GM12878 (cell line): Measurements from ENCODE around the gene POLR3G. TPM values are rescaled to one million over a fixed set of nuclear protein-coding genes. Genes with fewer than 3 reads are reported as not detected.

ENCODE experiments used
- ATAC-seq: fragments of 200-7000 bp; cut with Tn5 transposase; 3 replicates; pipeline ENCODE4 v1.9.1; 2020; ENCODE audit warnings: mild to moderate bottlenecking, moderate library complexity
- BruUV-seq: library from RNA; stranded (reverse); fragments of 400-500 nt; replicated peaks from 2 replicates; lab custom pipeline; 2021; lab: Mats Ljungman, UMichigan
- CTCF ChIA-PET: fragments of 300-600 bp; sonication (Branson Sonifier 250); formaldehyde crosslinking; extraction: SDS; loops from one replicate; lab custom pipeline; 2021; ENCODE audit warnings: inconsistent platforms; lab: Yijun Ruan, JAX
- POLR2A ChIA-PET: fragments of 350-600 bp; formaldehyde crosslinking; extraction: SDS; loops from one replicate; lab custom pipeline; 2021; ENCODE audit warnings: inconsistent platforms; lab: Charles Lee
- RAD21 ChIA-PET: fragments of 300-600 bp; sonication (Branson Sonifier 250); formaldehyde crosslinking; loops from one replicate; lab custom pipeline; 2023; ENCODE audit warnings: antibody characterized with exemption; ENCODE audit not compliant: unreplicated experiment; lab: Charles Lee
- SMC1A ChIA-PET: fragments of 300-600 bp; sonication (Branson Sonifier 250); formaldehyde crosslinking; loops from one replicate; lab custom pipeline; 2023; ENCODE audit not compliant: unreplicated experiment, uncharacterized antibody; lab: Charles Lee
- DNase-seq: peaks from one replicate; pipeline ENCODE4 v3.0.0-alpha.2; 2011; ENCODE audit warnings: low read depth, low spot score
- FAIRE-seq: peaks from 3 replicates; lab custom pipeline; 2011; peaks lifted over from hg19 to GRCh38; lab: Jason Lieb, UNC
- H2AFZ ChIP-seq: 2 replicates; pipeline ENCODE4 v1.6.0; 2011; ENCODE audit warnings: low read depth, low read length, control low read depth; ENCODE audit not compliant: control insufficient read depth
- H3K27ac ChIP-seq: 2 replicates; pipeline ENCODE4 v1.5.1; 2011; ENCODE audit warnings: control low read depth; ENCODE audit not compliant: control insufficient read depth, insufficient read depth
- H3K27me3 ChIP-seq, 2 experiments: replicated peaks in 1 of 2; 2 replicates each; pipeline versions ENCODE4 v1.6.0 to v1.6.1; 2011; ENCODE audit warnings: low read length in 1 of 2; ENCODE audit not compliant: control insufficient read depth in 2 of 2, insufficient read depth in 2 of 2
- H3K36me3 ChIP-seq, 2 experiments: 2 replicates each; pipeline ENCODE4 v1.5.1; 2011; ENCODE audit warnings: low read length in 1 of 2; ENCODE audit not compliant: control insufficient read depth in 2 of 2, insufficient read depth in 2 of 2
- H3K4me1 ChIP-seq: 2 replicates; pipeline ENCODE4 v1.6.1; 2011; ENCODE audit warnings: mild to moderate bottlenecking, low read length, moderate library complexity, mixed read lengths; ENCODE audit not compliant: control insufficient read depth, insufficient read depth
- H3K4me2 ChIP-seq: 2 replicates; pipeline ENCODE4 v1.6.0; 2011; ENCODE audit warnings: control low read depth; ENCODE audit not compliant: control insufficient read depth, insufficient read depth
- H3K4me3 ChIP-seq: fragments of 200-600 bp; sonication (generic); 2 replicates; pipeline ENCODE4 v1.5.1; 2016
- H3K79me2 ChIP-seq: 2 replicates; pipeline ENCODE4 v1.6.0; 2011; ENCODE audit warnings: low read length; ENCODE audit not compliant: control insufficient read depth, insufficient read depth
- H3K9ac ChIP-seq: 2 replicates; pipeline ENCODE4 v1.8.0; 2011; ENCODE audit warnings: low read length, control low read depth, mixed read lengths; ENCODE audit not compliant: control insufficient read depth, insufficient read depth
- H3K9me3 ChIP-seq: replicated peaks from 3 replicates; pipeline ENCODE4 v1.5.1; 2011; ENCODE audit warnings: mild to moderate bottlenecking, low read length; ENCODE audit not compliant: control insufficient read depth, insufficient read depth
- H4K20me1 ChIP-seq: 2 replicates; pipeline ENCODE4 v1.6.0; 2011; ENCODE audit not compliant: control insufficient read depth, insufficient read depth
- BMI1 ChIP-seq: fragments of 450-650 bp; IDR thresholded peaks from 2 replicates; pipeline ENCODE4 v1.6.1; 2016; ENCODE audit warnings: mild to moderate bottlenecking, moderate library complexity, borderline replicate concordance
- CHD2 ChIP-seq: IDR thresholded peaks from 2 replicates; pipeline ENCODE4 v1.6.1; 2011; ENCODE audit warnings: low read depth, low read length, improper control_type of control experiment, borderline replicate concordance
- EGR1 ChIP-seq, 2 experiments: IDR thresholded peaks; 1 replicate in 1 of 2; 2 replicates in 1 of 2; pipeline ENCODE4 v1.6.1; 2011 to 2012; ENCODE audit warnings: low read depth in 2 of 2, low read length in 2 of 2, borderline replicate concordance in 1 of 2, mild to moderate bottlenecking in 1 of 2, moderate library complexity in 1 of 2
- FOXM1 ChIP-seq: IDR thresholded peaks from 2 replicates; pipeline ENCODE4 v1.6.1; 2012; ENCODE audit warnings: low read depth, mild to moderate bottlenecking, inconsistent platforms, low read length, moderate library complexity
- HDGF ChIP-seq: fragments of 450-650 bp; IDR thresholded peaks from 2 replicates; pipeline ENCODE4 v1.6.1; 2016; ENCODE audit warnings: antibody characterized with exemption
- IRF5 ChIP-seq: fragments of 450-650 bp; IDR thresholded peaks from 2 replicates; pipeline ENCODE4 v1.6.1; 2017; ENCODE audit warnings: borderline replicate concordance
- LARP7 ChIP-seq: fragments of 450-650 bp; IDR thresholded peaks from 2 replicates; pipeline ENCODE4 v1.6.1; 2017; ENCODE audit warnings: mild to moderate bottlenecking
- MAX ChIP-seq: IDR thresholded peaks from 2 replicates; pipeline ENCODE4 v1.6.1; 2012; ENCODE audit warnings: low read depth, low read length, improper control_type of control experiment
- MXI1 ChIP-seq: fragments of 150-350 bp; IDR thresholded peaks from 2 replicates; pipeline ENCODE4 v1.6.1; 2011; ENCODE audit warnings: low read depth, mild to moderate bottlenecking, inconsistent platforms, low read length, improper control_type of control experiment
- RUNX3 ChIP-seq: IDR thresholded peaks from 2 replicates; pipeline ENCODE4 v1.6.1; 2012; ENCODE audit warnings: low read length, inconsistent platforms
- SMC3 ChIP-seq: IDR thresholded peaks from 2 replicates; pipeline ENCODE4 v1.6.1; 2011; ENCODE audit warnings: low read length, improper control_type of control experiment, borderline replicate concordance
- TAF1 ChIP-seq: IDR thresholded peaks from 2 replicates; pipeline ENCODE4 v1.6.1; 2011; ENCODE audit warnings: mild to moderate bottlenecking, low read depth, low read length, borderline replicate concordance
- USF1 ChIP-seq: IDR thresholded peaks from 2 replicates; pipeline ENCODE4 v1.6.1; 2011; ENCODE audit warnings: borderline replicate concordance, low read depth, mild to moderate bottlenecking, moderate library complexity, mixed read lengths, low read length; ENCODE audit not compliant: insufficient read depth; ENCODE audit errors: extremely low read length
- YY1 ChIP-seq: IDR thresholded peaks from 2 replicates; pipeline ENCODE4 v1.6.1; 2011; ENCODE audit warnings: low read depth, mild to moderate bottlenecking, low read length
- ZNF384 ChIP-seq: IDR thresholded peaks from 2 replicates; pipeline ENCODE4 v1.6.1; 2012; ENCODE audit warnings: low read depth, mild to moderate bottlenecking, low read length, improper control_type of control experiment, borderline replicate concordance
- ZNF622 ChIP-seq: fragments of 450-650 bp; IDR thresholded peaks from 2 replicates; pipeline ENCODE4 v1.6.1; 2017; ENCODE audit warnings: mild to moderate bottlenecking, inconsistent platforms
- ZSCAN29 ChIP-seq: fragments of 450-650 bp; IDR thresholded peaks from 2 replicates; pipeline ENCODE4 v1.6.1; 2017; ENCODE audit warnings: mild to moderate bottlenecking, moderate library complexity
- WGBS: methylation state at CpG from one replicate; pipeline ENCODE4 v1.1.6; 2016; ENCODE audit warnings: low lambda C conversion rate; ENCODE audit not compliant: insufficient replicate concordance, insufficient coverage; ENCODE audit errors: missing lambda C conversion rate; 5-methylcytosine and 5-hydroxymethylcytosine counted together
- in situ Hi-C: fragments of 300-500 bp; cut with MboI; formaldehyde crosslinking; loops from 9 replicates; pipeline ENCODE4 v1.14.3; 2018; ENCODE audit warnings: mixed read lengths
- intact Hi-C: fragments of 100-400 bp; cut with micrococcal nuclease; formaldehyde crosslinking; loops from one replicate; pipeline ENCODE4 v1.14.2; 2022; ENCODE audit not compliant: unreplicated experiment
- polyA plus RNA-seq, 11 experiments: library from polyadenylated mRNA; depleted of rRNA in 4 of 11; unstranded in 6 of 11; stranded (reverse) in 5 of 11; fragments of >200 nt; fragmentation: Nextera tagmentation in 4 of 11; fragmentation: Illumina TruSeq in 1 of 11; extraction: Ambion mirVana in 4 of 11; extraction: Trizol in 1 of 11; gene quantifications; 1 replicate in 1 of 11; 2 replicates in 10 of 11; pipeline versions ENCODE4 v1.2.1 to v1.2.3, GENCODE V29; 2011 to 2016; ENCODE audit warnings: inconsistent platforms in 2 of 11, missing spikeins in 2 of 11, low read depth in 1 of 11
- total RNA-seq, 4 experiments: library from RNA; depleted of rRNA in 3 of 4; stranded (reverse); fragments of >200 nt in 3 of 4; fragmentation: Illumina TruSeq in 1 of 4; extraction: Trizol in 1 of 4; gene quantifications; 2 replicates each; pipeline versions ENCODE4 v1.2.1 to v1.2.3, GENCODE V29; 2013 to 2021

POLR3G gene
- total and polyA plus RNA-seq, 10 of the 15 experiments (the other 5 are each of a cell fraction or from before 2014, with no cell fraction given) = 15.2 to 50.9 (median 27.5) TPM

GRCh38 chr5:90473396-90474234, 1.0 kb upstream of the POLR3G start:
- no peak for FAIRE-seq
- peak overlapping the region; percentile 76 for H3K27ac ChIP-seq
- no peak for TF ChIP-seq LARP7
- TF ChIP-seq MXI1 = peak; percentile 33; the same call in 1 of the 2 replicates
- TF ChIP-seq YY1 = 0 out of 2 replicates have a peak, but pooled peaks have one; percentile 0
- TF ChIP-seq SMC3 = no peak
- TF ChIP-seq CHD2 = no peak
- TF ChIP-seq ZSCAN29 = no peak
- TF ChIP-seq EGR1 (IDR thresholded peaks at IDR 0.05; ENCODE audit: borderline replicate concordance in 1 of 2, low read depth in 2 of 2, low read length in 2 of 2) = 0 out of 3 replicates have a peak, but pooled peaks of 1 of the 2 experiments have one; percentile 6
- TF ChIP-seq USF1 = peak; percentile 11
- TF ChIP-seq ZNF622 = no peak
- TF ChIP-seq ZNF384 = no peak
- peak; percentile 66 for TF ChIP-seq MAX
- no peak for TF ChIP-seq TAF1
- no peak for TF ChIP-seq IRF5
- TF ChIP-seq BMI1 = no peak
- no peak for TF ChIP-seq FOXM1
- TF ChIP-seq RUNX3 = peak; percentile 3; the same call in 1 of the 2 replicates
- no peak for TF ChIP-seq HDGF

More at GRCh38 chr5:90473396-90474234, 1.0 kb upstream of the POLR3G start:
- SMC1A ChIA-PET = interaction anchor here (1.0 to 1.7 kb wide), 13 partner anchors 8 to 138 kb away, joined by 3 to 10 read pairs (median 4); partner anchors contain the start of gene CETN3
- Histone ChIP-seq H3K79me2 (peaks cover 36% of the 10 kb centered on the region), H3K27me3 (no peaks in the 10 kb centered on the region), H3K4me2 (peak overlapping the region; percentile 98), H3K9me3 (peaks cover 1% of the 10 kb centered on the region; the same call in 1 of the 3 replicates), H4K20me1 (no peaks in the 10 kb centered on the region), H3K36me3 (no peaks in the 10 kb centered on the region), H2AFZ (peak overlapping the region; percentile 95), H3K4me3 (peak overlapping the region; percentile 89), H3K4me1 (peaks cover 3% of the 10 kb centered on the region; the same call in 1 of the 2 replicates), H3K9ac (peak overlapping the region; percentile 84)
- ATAC-seq = peak; percentile 24
- RAD21 ChIA-PET = interaction anchor here (0.5 to 4.6 kb wide), 3 partner anchors 55 to 1305 kb away, joined by 3 to 37 read pairs (median 4); partner anchors contain the start of genes CETN3 and LYSMD3
- CTCF ChIA-PET = interaction anchor here (0.5 to 4.9 kb wide), 7 partner anchors 10 to 1123 kb away, joined by 3 to 30 read pairs (median 10); partner anchors contain the start of genes CETN3 and LYSMD3
- no TSS peak for BruUV-seq
- intact Hi-C loops = loop anchor here (1.0 to 10.0 kb wide), 3 partner anchors 56 to 911 kb away; partner anchors contain the start of genes ARRDC3, CETN3 and LYSMD3
- in situ Hi-C loops = no loop called here
- no peak for DNase-seq
- 1% methylated on average over 56 of the region's 56 CpGs for WGBS
- POLR2A ChIA-PET = interaction anchor here (0.6 to 1.7 kb wide), 4 partner anchors 10 to 55 kb away, joined by 5 to 15 read pairs (median 6); partner anchors contain the start of gene LYSMD3
